Measurements from ENCODE around the gene TRPM2.
A peak's percentile ranks its signal among the peaks of the same experiment; 100 is the strongest.
"Not testable (repeated sequence)": the region's sequence is repeated elsewhere in the genome, so short reads cannot be mapped to it uniquely, and the experiment has no call there.

Gene TRPM2

DNA sequence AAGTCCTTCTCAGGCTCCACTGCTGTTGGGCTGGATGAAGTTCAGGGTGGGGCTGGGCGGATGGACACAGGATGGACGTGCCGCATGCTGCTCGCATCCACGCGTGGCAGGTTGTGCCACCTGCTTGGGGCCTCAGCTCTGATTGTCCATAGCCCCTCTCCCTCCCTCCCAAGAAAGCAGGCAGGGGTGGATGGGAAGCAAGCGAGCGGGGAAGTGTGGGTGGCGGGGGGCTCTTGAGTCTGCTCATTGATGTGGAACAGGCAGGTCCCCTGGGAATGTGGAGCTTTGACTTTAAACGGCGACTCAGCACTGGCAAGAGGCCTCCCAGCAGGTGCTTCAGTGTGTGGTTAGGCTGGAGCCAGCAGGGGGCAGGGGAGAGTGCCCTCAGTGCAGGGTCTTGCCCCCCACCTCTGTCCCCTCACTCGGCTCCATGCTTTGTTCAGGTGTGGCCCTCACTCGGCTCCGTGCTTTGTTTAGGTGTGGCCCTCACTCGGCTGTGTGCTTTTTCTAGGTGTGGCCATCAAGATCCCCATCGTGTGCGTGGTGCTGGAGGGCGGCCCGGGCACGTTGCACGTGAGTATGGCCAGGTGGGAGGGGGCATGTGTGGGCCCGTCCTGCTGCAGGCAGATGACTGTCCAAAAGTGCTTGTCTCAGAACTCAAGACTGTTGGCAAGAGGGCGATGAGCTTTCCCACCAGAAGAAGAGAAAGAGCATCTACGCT, 23.9 kb downstream of the TRPM2 start:
- DNase-seq: peak; percentile 59 to 65

DNA sequence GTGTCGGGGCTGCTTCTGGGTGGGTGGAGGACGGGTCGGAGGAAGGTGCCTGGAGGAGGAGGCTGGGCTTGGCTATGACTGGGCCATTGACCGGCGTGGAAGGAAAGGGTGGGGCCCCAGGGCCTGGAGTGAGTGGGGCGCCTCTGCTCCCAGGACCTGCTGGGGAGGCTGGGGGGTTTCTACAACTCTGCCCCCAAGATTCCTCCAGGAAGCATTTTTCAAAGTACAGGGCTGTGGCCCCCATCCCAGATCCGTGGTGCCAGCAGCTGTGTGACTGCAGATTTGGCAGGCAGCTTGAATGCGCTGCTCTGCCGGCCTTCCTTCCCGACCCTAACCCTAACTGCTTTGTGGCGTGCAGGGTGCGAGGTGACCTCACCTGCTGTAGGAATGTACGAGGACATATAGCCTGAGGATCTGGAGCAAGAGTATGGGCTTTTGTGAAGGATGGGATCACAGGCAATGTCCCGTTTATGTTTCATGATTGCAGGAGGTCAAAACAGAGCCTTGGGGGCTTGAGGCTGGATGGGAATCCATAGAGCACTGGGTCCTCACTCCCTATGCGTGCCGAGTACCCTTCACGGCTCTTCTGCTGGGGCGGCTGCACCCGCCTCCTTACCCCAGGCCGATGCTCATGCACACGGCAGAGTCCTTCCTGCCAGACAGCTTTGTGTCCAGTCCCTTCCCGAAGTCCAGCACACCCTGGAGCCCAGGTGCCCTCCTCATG, 24.7 kb downstream of the TRPM2 start:
- no peak for DNase-seq

DNA sequence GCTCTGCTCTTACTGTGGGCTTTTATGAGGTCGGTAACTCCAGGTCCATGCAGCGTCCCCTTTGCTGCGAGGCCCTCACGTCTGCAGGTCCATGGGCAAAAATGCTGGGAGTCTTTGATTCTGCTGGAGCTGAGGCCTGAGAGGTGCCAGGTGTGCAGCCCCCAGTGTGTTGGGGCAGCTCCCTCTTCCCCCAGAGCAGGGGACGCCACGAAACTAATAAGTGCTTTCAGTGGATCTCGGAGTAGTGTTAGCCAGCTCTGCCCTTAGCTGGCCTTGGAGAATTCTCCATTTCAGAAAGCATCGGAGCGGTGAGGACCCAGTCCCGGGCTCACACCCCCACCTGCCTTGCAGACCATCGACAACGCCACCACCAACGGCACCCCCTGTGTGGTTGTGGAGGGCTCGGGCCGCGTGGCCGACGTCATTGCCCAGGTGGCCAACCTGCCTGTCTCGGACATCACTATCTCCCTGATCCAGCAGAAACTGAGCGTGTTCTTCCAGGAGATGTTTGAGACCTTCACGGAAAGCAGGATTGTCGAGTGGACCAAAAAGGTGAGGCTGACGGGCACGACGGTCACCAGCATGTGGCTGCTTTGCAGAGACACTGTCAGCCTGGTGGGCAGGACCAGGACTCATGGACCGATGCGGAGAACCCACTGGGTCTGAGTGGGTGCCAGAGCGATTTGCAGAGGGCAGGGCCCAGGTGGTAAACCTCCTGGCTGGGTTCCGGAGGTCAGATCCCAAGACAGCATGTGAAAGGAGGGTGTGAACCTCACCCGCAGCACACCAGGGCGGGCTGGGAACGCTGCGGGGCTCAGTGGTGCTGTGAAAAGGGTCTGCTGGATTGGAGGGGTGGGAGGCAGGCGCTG, 25.5 kb downstream of the TRPM2 start:
- DNase-seq: no peak

DNA sequence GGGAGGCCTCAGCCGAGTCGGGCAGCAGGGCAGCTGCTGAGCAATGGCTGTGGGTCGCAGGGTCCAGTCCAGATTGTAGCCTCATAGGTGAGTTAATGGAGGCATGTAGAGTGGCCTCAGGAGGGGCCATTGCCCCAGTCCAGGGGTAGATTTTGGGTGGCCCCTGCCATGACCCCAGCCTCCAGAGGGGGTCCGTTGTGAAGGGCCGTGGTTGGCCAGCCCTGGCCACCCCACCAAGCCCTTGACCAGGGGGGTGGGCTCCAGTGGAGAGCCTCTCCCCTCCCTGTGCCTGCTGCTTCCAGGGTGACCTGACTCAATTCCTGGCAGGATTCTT, 26.1 kb downstream of the TRPM2 start:
- DNase-seq: no peak

DNA sequence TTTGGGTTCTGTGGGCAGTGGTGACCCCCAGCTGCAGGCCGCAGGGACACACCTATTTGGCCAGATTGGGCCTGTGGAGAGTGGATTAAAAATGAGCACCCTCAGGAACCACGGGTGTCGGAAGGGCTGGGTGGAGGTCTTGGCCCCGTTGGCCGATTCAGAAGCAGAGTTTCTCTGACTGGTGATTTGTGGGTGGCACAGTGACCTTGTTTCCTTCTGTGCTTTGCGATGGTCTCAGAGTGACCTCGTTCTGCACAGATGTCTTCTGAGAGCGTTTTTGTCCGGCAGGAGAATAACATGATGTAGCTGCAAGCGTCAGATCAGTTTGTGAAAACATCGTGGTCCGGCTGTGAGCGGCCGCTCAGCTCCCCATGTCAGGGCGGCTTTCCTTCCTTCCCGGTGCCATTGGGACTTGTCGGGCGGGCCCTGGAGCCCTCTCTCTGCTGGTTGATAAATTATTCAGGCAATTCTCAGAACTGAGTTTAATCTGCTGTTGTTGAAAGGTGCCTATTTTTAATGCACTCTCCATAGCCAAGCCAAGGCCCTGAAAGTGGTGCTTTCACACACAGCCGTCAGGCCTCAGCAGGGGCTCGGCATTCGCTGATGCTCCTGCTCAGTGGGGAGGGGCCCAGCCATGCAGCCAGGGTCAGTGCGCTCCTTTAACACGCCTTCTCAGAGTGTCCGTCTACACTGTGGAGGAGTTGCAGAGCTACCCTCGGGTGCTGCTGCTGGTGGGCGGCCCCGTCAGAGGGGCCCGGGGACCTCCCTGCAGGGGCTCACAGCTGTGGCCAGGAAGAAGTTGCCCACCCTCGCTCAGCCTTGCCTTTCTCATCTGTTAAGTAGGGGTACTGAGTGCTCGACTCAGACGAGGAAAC, 26.8 kb downstream of the TRPM2 start:
- no peak for DNase-seq

DNA sequence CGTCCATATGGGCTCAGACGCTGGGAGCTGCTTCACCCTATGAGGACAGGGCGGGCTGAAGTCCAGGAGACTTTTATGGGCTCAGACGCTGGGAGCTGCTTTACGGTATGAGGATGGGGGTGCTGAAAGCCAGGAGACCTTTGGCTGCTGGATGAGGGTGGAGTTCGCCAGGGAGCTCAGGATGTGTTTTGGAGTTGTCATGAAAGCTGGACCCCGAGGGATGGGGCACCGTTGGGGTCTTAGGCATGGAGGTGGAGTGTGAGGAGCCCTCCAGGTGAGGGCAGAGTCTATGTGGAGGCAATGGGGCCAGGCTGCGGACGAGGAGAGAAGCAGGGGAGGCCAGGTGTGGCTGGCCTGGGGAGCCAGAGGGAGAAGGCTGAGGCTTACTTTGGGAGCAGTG, 27.5 kb downstream of the TRPM2 start:
- no peak for DNase-seq

DNA sequence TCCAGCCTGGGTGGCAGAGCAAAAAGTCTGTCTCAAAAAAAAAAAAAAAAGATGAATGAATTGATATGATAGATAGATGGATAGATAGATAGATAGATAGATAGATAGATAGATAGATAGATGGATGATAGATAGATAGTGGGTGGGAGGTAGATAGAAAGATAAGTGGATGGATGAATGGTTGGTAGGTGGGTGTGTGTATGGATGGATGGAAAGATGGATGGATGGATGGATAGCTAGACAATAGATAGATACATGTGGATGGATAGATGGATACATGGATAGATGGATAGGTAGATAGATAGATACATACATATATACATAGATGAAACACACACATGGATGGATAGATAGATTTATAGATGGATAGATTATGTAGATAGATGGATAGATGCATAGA, 28.5 kb downstream of the TRPM2 start:
- DNase-seq: no peak

DNA sequence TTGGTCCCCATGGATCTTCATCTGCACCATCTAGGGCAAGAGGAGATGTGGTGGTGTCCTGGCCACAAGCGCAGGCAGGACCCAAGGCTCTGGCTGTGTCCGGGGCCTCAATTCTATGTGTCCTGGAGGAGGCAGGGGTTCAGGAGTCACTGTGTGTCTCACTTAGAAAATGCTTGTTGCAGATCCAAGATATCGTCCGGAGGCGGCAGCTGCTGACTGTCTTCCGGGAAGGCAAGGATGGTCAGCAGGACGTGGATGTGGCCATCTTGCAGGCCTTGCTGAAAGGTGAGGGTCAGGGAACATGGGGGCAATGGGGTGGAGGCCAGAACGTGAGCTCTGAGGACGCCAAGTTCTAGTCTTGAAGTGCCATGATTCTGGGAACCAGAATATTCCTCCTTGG, 29.1 kb downstream of the TRPM2 start:
- no peak for DNase-seq

DNA sequence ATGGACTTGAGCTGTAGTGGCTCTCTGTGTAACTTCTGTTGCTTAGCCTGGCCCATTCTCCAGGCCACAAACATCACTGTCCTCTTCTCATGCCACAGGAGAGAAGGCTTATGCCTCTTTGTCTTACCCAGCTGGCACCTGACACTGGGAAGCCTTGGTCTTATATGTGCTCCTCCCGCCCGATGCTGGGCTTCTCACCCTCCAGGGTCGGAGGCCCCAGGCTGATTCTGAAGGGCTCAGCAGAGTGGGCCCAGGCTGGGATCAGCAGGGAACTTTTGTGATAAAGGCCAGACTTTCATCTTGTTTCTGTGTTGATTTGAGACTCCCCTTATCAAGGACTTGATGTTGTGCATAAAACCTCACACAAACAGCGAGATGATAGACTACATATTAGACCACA, 29.8 kb downstream of the TRPM2 start:
- no peak for DNase-seq

DNA sequence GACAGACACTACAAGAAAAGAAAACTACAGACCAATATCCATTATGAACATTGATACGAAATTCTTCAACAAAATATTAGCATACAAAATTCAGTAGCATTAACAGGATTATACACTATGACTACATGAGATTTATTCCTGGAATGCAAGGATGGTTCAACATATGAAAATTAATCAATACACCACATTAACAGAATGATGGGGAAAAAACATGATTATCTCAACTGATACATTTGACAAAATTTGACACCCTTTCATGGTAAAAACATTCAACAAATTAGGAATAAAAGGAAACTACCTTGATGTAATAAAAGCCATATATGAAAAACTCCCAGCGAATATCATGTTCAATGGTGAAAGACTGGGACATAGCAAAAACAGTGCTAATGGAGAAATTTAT, 31.5 kb downstream of the TRPM2 start:
- no peak for DNase-seq

DNA sequence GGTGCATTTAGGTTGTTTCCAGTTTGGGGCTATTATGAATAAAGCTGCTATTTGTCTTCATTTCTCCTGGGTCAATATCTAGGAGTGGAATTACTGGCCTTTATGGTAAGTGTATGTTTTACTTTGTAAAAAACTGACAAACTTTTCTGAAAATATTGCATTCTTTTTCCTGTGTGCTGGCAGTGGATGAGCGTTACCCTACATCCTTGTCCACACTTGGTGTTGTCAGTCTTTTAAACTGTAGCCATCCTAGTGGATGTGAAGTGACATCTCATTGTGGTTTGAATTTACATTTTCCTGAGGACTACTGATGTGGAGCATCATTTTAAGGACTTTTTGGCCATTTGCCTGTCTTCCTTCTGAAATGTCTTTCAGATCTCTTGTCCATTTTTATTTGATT, 35.9 kb downstream of the TRPM2 start:
- no peak for DNase-seq

DNA sequence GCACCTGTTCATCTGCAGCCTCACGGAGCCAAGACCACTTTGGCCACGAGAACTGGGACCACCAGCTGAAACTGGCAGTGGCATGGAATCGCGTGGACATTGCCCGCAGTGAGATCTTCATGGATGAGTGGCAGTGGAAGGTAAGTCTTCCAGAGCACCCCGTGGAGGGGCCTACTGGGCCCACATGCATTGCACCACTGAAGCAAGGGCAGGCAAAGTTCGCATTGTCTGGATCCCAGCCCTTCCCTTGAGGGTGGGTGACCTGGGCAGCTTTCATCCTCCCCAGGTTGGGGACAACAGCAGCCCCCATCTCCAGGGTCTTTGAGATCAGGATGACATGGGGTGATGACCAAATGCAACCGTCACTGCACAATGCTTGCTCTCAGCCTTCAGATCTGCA, 37.5 kb downstream of the TRPM2 start:
- DNase-seq: no peak

DNA sequence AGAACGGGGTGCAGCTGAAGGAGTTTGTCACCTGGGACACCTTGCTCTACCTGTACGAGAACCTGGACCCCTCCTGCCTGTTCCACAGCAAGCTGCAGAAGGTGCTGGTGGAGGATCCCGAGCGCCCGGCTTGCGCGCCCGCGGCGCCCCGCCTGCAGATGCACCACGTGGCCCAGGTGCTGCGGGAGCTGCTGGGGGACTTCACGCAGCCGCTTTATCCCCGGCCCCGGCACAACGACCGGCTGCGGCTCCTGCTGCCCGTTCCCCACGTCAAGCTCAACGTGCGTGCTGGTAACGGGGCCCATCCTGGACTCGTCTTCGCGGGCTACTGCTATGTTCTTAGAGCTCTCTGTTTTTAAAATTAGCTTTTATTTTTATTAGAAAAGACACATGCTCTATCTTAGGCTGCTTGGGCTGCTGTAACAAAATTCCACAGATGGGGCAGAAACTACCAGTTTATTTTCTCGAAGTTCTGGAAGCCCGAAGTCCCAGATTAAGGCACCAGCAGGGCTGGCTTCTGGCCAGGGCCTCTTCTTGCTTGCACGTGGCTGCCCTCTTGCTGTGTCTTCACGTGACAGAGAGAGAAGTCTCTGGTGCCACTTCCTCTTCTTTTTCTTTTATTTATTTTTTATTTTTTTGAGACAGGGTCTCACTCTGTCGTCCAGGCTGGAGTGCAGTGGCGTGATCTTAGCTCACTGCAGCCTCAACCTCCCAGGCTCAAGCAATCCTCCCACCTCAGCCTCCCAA, 38.1 kb downstream of the TRPM2 start:
- no peak for DNase-seq

DNA sequence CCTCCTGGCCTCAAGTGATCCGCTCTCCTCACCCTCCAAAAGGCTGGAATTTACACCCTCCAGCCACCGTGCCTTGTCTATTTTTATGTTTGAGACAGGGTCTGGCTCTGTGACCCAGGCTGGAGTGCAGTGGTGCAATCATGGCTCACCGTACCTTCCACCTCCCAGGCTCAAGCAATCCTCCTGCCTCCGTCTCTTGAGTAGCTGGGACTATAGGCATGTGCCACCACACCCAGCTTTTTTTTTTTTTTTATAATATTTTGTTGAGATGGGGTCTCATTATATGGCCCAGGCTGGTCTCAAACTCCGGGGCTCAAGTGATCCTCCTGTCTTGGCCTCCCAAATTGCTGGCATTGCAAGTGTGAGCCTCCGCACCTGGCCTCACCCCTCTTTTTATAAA, 38.8 kb downstream of the TRPM2 start:
- DNase-seq: no peak

DNA sequence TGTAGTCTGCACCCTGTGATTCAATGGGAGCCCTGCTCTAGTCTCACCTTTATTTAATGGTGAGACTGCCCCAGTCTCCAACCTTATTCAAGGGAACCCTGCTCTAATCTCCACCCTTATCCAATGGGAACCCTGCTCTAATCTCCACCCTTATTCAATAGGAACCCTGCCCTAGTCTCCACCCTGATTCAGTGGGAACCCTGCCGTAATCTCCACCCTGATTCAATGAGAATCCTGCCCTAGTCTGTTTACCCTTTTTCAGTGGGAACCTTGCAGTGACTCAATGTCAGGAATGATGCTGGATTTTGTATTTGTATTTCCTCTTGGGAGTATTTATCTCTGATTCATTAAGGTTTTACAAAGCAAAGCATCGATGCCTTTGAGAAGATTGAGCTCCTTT, 39.5 kb downstream of the TRPM2 start:
- DNase-seq: no peak

DNA sequence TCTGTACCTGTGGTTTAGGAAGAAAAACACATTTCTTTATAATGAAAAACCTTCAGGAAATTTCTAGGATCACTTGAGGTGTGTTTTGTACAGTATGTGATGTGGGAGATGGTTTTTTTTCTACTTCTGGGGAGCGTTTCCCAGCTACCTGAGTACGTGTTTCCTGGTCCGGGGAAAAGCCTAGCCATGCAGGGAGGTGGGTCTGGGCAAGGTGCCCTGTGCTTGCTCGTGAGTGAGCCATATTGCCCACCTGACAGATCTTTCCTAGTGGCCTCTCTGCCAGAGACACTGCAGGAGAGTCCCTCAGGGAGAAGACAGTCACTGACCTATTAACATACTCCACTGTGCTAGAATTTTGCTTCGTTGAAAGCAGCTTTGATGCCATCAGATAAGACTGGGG, 41.3 kb downstream of the TRPM2 start:
- DNase-seq: no peak

DNA sequence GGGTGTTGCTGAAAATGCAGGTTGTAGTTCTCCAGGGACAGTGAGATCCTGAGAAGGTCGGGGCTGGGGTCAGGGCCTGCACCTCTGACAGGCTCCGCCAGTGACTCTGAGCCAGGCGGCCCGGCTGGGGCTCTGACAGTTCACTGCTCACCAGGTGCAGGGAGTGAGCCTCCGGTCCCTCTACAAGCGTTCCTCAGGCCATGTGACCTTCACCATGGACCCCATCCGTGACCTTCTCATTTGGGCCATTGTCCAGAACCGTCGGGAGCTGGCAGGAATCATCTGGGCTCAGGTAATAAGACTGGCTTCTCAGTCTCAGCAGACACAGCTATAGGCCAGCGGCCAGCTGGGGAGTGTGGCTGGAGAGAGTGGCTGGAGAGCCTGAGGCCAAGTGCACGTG, 41.8 kb downstream of the TRPM2 start:
- no peak for DNase-seq

DNA sequence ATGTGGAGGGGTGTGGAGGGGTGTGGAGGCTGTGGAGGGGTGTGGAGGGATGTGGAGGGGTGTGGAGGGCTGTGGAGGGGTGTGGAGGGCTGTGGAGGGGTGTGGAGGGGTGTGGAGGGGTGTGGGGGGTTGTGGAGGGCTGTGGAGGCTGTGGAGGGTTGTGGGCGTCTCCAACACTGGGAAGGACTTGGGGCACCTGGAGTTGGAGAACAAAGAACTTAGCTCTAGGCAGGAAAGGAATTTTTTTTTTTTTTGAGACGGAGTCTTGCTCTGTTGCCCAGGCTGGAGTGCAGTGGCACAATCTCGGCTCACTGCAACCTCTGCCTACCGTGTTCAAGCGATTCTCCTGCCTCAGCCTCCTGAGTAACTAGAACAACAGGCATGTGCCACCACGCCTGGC, 43.4 kb downstream of the TRPM2 start:
- DNase-seq: not testable (repeated sequence)

DNA sequence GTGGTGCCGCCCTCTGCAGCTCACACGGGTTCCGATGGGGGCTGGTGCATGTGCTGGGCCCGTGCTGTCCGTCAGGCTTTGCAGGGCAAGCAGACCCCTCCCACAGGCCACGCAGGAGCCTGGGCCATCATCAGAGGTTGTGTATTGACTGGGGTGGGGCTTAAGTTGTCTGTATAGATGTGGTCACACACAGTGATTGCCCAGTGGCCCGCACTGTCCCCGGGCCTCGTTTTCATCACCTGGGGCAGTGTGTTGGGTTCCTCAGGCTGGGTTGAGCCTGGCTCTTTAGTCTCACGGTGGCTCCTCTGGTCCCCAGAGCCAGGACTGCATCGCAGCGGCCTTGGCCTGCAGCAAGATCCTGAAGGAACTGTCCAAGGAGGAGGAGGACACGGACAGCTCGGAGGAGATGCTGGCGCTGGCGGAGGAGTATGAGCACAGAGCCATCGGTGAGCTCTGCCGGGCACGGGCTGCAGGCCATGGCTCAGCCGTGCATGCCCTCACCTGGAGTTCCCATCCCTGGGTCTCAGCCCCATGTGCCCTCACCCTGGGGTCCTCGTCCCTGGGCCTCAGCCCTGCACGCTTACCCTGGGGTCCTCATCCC, 44.1 kb downstream of the TRPM2 start:
- no peak for DNase-seq

DNA sequence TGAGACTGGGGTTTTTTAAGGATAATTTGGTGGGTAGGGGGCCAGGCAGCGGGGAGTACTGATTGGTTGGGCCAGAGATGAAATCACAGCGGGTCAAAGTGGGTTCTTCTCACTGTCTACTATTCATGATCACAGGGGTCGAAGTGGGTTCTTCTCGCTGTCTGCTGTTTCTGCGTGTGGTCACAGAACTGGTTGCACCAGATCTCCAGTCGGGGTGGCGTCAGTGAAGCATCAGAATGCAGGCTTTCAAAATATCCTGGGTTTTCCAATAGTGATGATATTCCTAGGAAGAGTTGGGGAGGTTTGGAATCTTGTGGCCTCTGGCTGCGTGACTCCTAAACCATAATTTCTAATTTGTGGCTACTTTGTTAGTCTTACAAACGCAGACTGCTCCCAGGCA, 45.1 kb downstream of the TRPM2 start:
- DNase-seq: no peak

DNA sequence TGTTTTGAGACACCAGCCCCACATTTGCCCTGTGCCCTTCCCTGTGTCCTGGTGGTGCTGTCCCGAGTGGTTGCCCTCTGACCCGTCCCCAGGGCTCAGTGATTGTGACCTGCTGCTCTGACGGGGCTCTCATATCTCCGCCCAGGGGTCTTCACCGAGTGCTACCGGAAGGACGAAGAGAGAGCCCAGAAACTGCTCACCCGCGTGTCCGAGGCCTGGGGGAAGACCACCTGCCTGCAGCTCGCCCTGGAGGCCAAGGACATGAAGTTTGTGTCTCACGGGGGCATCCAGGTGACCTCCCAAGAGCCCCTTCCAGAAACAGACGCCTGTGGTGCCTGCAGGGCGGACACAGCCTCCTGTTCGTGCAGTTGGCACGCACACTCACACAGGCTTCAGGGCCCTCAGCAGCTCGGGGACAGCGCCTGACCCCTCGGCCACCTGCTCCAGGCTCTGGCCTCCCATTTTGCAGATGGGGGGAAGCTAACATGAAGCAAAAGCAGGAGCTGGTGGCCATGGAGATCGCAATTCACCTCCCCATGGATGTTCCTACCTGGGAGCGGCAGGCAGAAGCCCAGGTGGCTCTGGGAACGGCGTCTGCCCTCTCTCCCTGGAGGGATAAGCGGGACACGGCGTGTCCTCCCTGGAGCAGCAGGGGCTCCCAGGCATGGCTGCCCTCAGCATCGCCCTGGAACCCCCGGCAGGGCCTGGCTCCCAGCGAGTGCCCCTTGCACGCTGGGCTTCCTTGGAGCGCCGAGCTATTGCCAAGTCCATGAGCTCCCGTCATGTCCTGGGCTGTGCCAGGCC, 45.9 kb downstream of the TRPM2 start:
- no peak for DNase-seq
